Fibroblast of pulmonary artery (primary cell): ENCODE measurements around the gene TSPAN7.
A peak's percentile ranks its signal among the peaks of the same experiment; 100 is the strongest.

Experiments used
- DNase-seq: peaks from one replicate; pipeline ENCODE4 v3.0.0-alpha.2; 2010; ENCODE audit warnings: low read depth
- H3K4me3 ChIP-seq: replicated peaks from 2 replicates; pipeline ENCODE4 v1.5.1; 2011; ENCODE audit warnings: low read depth, mild to moderate bottlenecking, control low read depth, low read length, moderate library complexity
- CTCF ChIP-seq: IDR thresholded peaks from 2 replicates; pipeline ENCODE4 v1.5.1; 2011; ENCODE audit warnings: mild to moderate bottlenecking, control low read depth, low read length, inconsistent platforms; ENCODE audit errors: missing control alignments

TSPAN7 gene

DNA sequence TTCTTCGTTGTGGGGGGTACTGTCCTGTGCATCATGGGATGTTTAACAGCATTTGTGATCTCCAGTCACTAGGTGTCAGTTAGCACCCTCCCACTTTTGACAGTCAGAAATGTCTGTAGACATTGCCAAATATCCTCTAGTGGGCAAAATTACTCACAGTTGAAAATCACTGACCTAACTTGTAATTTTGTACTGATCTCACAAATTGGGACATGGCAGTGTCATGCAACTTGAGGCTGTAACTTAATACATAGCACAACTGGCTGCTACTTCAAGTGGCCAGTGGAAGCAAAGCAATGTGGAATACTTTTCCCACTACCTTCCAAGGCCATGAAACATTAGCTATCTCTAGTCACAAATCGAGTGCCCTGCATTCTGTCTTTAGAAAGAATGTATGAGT lies 23.2 kb upstream of the TSPAN7 start:
- no peak for DNase-seq
- TF ChIP-seq CTCF, result no peak

GRCh38 chrX:38539748-38540147 lies 21.6 kb upstream of the TSPAN7 start:
- no peak for TF ChIP-seq CTCF
- no peak for DNase-seq
- no peak overlapping the region for H3K4me3 ChIP-seq

More for the DNA sequence above, 23.2 kb upstream of the TSPAN7 start:
- no peak overlapping the region for H3K4me3 ChIP-seq

GRCh38 chrX:38548508-38548907 lies 12.8 kb upstream of the TSPAN7 start:
- H3K4me3 ChIP-seq, result no peak overlapping the region
- no peak for TF ChIP-seq CTCF
- no peak for DNase-seq

DNA sequence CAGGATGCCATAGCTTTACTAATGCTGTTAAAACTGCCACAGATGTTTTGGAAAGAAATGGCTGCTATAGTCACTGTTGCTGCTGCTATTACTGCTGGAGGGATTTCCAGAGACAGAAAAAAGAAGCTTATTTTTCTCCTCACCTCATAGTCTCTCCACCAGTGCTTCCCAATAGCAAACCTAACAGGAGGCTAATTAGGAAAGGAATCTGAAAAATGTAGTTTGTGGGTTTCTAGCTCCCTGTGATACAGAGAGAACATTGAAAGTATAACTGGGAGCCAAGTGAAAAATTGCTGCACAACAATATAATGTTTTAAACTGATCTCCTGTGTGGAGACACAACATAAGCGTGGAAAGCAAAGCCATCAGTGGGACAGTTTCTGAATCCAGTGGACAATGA lies 8.6 kb upstream of the TSPAN7 start:
- TF ChIP-seq CTCF, result no peak
- no peak for DNase-seq
- no peak overlapping the region for H3K4me3 ChIP-seq

GRCh38 chrX:38558686-38559085 lies 2.7 kb upstream of the TSPAN7 start:
- TF ChIP-seq CTCF, result no peak
- no peak overlapping the region for H3K4me3 ChIP-seq
- DNase-seq, result peak; percentile 8

- TF ChIP-seq CTCF, result no peak
- peak overlapping the region; percentile 49 for H3K4me3 ChIP-seq
- no peak for DNase-seq
These were observed 591 bp upstream of the TSPAN7 start for GRCh38 chrX:38560776-38561125.

- TF ChIP-seq CTCF, result no peak
- H3K4me3 ChIP-seq, result peak overlapping the region; percentile 46
- DNase-seq, result no peak
These were observed 793 bp downstream of the TSPAN7 start for GRCh38 chrX:38561951-38562719.
